HG03521 (cell line): ENCODE measurements around the gene RSRC1.
A peak's percentile ranks its signal among the peaks of the same experiment; 100 is the strongest.
"Not testable (repeated sequence)": the region's sequence is repeated elsewhere in the genome, so short reads cannot be mapped to it uniquely, and the experiment has no call there.

Experiments used
- ATAC-seq: cut with Tn5 transposase; IDR thresholded peaks from one replicate; pipeline ENCODE4 v1.9.1; 2021; ENCODE audit warnings: mild to moderate bottlenecking, moderate library complexity; ENCODE audit not compliant: unreplicated experiment

The RSRC1 gene

DNA sequence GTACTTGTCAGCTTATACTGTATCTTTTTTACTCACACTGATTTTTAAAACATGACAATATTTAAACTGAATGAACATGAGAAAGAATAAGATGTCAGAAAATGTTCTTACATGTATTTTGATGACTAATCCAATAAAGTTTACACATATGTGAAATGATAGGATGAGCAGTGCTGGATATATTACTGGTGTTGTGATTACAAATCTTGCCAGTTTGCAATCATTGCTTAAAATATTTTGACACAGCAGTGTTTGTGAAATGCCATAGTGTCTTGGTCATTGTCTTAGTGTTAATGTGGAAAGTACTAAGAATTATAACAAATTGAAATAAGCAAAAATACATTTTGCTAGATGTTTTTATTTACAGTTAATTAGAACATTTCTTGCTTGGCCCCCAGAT lies 342.4 kb downstream of the RSRC1 start:
- no peak for ATAC-seq

GRCh38 chr3:158453004-158453403 lies 343.1 kb downstream of the RSRC1 start:
- ATAC-seq: no peak

- ATAC-seq: no peak
These were observed 344.0 kb downstream of the RSRC1 start for GRCh38 chr3:158453865-158454264.

DNA sequence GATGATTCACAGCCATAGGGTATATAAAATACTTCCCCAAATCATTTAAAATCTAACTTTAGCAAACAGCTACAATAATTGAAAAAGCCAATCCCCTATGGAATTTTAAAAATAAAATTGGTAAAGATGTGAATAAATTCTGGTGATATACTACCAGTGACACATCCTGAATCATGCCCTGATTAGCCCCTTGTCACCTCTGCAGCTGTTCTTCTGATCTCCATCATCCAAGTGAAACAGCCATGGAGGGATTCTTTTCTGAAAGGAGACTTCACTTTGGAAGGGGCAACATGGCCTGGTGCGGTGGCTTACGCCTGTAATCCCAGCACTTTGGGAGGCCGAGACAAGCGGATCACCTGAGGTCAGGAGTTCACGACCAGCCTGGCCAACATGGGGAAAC lies 345.5 kb downstream of the RSRC1 start:
- ATAC-seq: no peak

GRCh38 chr3:158456114-158456513 lies 346.2 kb downstream of the RSRC1 start:
- ATAC-seq: no peak

DNA sequence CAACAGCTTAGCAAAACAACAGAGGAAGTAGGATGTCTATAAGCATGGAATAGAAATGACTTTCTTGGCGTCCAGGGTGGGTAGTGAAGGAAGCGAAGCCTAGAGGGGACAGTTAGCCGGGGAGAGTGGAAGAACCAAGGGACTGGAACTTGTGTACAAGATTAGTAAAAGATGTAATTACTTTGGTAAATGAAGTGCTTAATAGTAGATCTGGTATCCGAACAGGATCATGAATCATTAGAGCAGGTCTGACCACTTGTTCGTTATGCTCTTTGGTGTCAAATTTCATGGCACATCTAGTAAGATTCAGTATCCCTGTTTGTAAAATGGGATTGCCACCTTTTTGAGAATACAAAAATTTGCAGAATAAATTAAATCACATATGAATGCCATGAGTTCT lies 348.6 kb downstream of the RSRC1 start:
- ATAC-seq: no peak

DNA sequence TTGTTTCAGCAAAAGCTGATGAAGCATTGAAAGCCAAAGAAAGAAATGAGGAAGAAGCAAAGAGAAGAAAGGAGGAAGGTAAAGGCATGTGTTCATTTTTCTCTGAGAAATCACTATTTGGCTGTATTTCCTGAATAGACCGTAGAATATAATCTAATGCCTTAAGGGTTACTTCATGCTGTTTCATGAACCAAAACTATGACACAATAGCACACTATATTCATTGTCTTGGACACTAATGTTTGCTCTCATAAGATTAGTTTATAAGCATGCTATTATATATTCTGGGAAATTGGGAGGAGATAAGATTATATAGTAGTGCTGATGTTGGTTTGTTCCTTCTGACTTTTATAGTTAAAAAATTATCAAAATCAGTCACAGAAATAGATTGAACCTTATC lies 351.0 kb downstream of the RSRC1 start:
- ATAC-seq: no peak

DNA sequence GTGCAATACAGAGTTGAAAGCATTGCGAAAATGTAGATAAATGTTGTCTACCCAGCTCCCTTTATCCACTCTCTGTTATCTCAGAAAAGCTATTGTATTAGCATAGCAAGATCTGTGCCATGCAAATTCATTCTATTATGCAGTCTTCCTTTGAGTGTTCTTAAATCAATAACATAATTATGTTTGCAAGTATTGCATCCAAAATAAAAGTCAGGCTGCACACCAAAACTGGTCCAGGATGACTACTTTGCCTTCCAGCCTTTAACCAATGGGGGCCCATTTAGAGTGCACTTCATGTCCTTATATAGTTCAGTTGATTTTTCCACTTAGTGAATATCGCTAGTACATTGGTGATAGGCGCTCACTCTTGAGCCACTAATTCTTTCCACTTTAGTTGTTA lies 353.7 kb downstream of the RSRC1 start:
- no peak for ATAC-seq

- peak; percentile 82 for ATAC-seq
These were observed 355.2 kb downstream of the RSRC1 start for GRCh38 chr3:158465074-158465473.

GRCh38 chr3:158470944-158471638 lies 361.2 kb downstream of the RSRC1 start:
- no peak for ATAC-seq

DNA sequence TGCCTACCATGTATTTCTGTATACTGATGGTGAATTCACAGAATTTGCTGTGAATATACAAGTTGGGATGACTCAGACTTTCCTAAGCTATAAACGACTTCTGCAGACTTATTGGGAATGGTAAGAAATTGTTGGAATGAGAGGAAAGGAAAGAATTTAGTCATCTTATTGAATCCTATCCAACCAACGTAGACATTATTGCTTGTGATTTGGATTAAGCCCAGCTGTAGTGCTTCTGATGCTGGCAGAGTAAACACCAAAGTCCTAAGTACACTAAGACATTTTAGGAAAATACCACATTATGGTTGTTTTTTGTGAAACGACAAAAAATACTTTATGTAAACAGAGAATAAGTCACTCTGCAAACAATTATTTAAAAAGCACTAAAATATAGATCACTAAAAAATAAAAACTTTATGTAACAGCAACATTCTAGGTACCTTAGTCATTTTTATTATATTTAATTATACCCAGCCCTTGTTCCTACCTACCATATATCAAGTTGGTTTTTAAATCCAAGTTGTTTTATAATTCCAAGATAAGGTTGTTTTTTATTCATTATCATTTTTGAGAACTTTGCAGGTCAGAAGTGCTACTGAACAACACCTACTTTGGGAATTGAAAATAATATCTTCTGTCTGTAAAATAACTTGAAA lies 361.9 kb downstream of the RSRC1 start:
- no peak for ATAC-seq

GRCh38 chr3:158479051-158479450 lies 369.2 kb downstream of the RSRC1 start:
- ATAC-seq: no peak

DNA sequence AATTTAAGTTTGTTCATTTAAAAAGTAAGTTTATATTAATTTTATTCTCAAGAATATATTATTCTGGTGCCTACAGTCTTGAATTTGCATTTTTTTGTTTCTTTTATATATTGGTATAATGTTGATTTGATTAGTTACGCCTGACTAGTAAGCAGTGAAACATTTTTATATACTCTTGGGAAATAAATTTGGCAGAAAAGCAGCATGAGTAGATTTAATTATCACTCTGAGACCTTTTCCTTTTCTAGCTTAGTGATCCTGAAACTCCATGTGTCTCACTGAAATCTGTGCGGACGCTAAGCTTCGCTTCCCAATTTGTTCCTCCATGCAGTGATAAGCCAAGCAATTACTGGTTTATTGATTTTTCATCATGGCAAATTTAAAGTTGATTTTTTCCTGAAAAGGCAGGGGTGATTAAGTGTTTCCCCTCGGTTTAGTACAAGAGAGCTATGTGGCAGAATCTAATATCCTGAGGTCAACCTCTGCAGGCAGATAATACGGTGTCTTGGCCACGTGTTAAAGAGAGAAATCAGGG lies 373.9 kb downstream of the RSRC1 start:
- ATAC-seq: no peak

GRCh38 chr3:158486200-158486599 lies 376.3 kb downstream of the RSRC1 start:
- no peak for ATAC-seq

GRCh38 chr3:158488670-158489069 lies 378.8 kb downstream of the RSRC1 start:
- no peak for ATAC-seq

DNA sequence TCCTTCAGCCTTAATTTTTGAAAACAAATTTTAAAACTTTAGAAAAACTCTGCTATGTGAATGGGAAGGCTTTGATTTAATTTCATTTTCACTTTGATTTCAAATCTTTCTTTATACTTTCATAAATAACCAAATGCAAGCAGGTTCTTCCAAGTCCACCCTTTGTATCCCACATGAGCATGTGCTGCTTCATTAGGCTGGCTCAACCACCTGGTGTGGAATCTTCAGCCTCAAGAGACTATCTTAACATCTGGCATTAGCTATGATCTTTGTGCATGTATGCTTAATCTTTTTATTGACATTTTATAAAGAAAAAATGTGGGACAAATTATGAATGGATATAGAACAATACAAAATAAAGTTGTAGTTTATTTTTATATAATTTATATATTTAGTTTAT lies 379.3 kb downstream of the RSRC1 start:
- ATAC-seq: no peak

DNA sequence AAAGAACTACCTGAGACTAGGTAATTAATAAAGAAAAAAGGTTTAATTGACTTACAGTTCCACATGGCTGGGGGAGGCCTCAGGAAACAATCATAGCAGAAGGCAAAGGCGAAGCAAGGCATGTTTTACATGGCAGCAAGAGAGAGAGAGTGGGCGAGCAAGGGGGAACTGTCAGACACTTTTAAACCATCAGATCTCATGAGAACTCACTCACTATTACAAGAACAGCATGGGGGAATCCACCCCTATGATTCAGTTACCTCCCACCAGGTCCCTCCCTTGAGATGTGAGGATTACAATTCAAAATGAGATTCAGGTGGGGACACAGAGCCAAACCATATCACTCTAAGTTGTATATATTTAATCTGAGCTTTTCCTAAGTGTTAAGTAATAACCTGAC lies 382.1 kb downstream of the RSRC1 start:
- no peak for ATAC-seq

GRCh38 chr3:158492685-158493084 lies 382.8 kb downstream of the RSRC1 start:
- ATAC-seq: no peak

DNA sequence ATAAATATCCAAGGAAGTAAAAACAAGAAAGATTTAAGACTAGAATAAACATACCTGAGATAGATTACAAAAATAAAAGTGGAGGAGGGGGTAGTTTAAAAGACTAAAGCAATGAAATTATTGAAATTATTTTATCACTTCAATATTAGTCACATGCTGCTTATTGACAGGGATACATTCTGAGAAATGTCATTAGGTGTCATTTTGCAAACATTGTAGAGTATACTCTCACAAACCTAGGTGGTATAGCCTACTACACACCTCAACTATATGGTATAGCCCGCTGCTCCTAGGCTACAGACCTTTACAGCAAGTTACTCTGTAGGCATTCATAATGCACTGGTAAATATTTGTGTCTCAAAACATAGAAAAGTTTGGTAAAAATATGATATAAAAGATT lies 384.0 kb downstream of the RSRC1 start:
- no peak for ATAC-seq

DNA sequence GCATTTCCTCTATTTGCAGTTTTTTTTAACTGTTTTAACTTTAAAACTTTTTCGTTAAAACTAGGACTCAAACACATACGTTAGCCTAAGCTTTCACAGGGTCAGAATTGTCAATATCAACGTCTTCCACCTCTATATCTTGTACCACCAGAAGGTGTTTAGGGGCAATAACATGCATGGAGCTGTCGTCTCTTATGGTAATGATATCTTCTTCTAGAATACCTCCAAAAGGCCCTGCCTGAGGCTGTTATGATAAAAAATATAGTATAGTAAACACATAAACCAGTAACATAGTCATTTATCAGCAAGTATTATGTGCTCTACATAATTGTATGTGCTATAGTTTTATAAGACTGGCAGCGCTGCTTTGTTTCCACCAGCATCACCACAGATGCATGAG lies 384.8 kb downstream of the RSRC1 start:
- ATAC-seq: no peak

DNA sequence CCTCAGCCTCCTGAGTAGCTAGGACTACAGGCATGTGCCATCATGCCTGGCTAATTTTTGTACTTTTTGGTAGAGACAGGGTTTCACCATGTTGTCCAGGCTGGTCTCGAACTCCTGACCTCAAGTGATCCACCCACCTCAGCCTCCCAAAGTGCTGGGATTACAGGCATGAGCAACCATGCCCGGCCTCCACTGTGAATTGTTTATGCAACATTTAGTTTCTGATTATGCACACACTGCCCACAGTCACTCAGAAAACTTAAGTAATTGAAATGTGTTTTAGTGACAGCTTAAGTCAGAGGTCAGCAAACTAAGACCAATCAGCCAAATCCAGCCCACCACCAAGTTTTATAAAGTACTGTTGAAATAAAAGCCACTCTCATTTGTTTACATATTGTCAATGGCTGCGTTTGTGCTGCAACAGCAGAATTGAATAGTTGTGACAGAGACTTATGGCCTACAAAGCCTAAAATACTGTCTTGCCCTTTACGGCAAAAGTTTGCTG lies 385.6 kb downstream of the RSRC1 start:
- not testable (repeated sequence) for ATAC-seq

DNA sequence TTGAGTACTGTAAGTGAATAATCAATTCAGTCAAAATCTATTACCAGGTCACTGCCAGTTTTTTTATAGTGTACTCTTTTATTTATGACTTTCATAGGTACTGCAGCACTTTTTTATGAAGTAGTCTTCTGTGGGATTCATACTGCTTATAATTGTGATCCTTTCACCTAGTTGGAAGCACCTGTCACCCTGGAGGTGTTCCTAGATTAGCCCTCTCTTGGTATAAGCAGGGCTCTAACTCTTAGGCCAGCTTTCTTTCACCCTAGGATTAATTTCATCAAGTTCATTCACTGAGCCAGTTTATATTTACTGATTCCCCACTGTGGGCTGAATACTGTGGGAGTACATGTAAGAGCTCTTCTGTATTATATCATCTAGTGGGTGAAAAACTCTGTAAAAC lies 395.2 kb downstream of the RSRC1 start:
- no peak for ATAC-seq
